Duodenal mucosa (tissue), 2 donors: ENCODE data around the gene SLC38A11.

Experiments
- H3K27ac ChIP-seq: one replicate; pipeline ENCODE4 v1.7.0; 2013; ENCODE audit warnings: low read depth, low read length
- H3K27me3 ChIP-seq, 2 donors: one replicate each; pipeline ENCODE4 v1.7.0; 2013; ENCODE audit warnings: low read length in 2 of 2, control low read depth in 1 of 2; ENCODE audit not compliant: insufficient read depth in 2 of 2, control insufficient read depth in 1 of 2
- H3K36me3 ChIP-seq, 2 donors: one replicate each; pipeline ENCODE4 v1.7.0; 2013; ENCODE audit warnings: low read length in 2 of 2, control low read depth in 1 of 2; ENCODE audit not compliant: insufficient read depth in 2 of 2, control insufficient read depth in 1 of 2
- H3K4me1 ChIP-seq, 2 donors: one replicate each; pipeline ENCODE4 v1.7.0; 2013; ENCODE audit warnings: low read length in 2 of 2, control low read depth in 1 of 2; ENCODE audit not compliant: insufficient read depth in 2 of 2, control insufficient read depth in 1 of 2
- H3K4me3 ChIP-seq, 2 donors: one replicate each; pipeline ENCODE4 v1.7.0; 2013; ENCODE audit warnings: low read length in 2 of 2, low read depth in 1 of 2
- H3K9ac ChIP-seq, 2 donors: one replicate each; pipeline ENCODE4 v1.7.0; 2013; ENCODE audit warnings: low read length in 2 of 2, low read depth in 1 of 2
- H3K9me3 ChIP-seq, 2 donors: one replicate each; pipeline ENCODE4 v1.7.0; 2013; ENCODE audit warnings: low read length in 2 of 2, control low read depth in 1 of 2; ENCODE audit not compliant: control insufficient read depth in 1 of 2

SLC38A11 gene

GRCh38 chr2:164920430-164920829 is 34.9 kb downstream of the SLC38A11 start:
- Histone ChIP-seq H3K9ac (no peak overlapping the region), H3K27ac (no peak overlapping the region), H3K4me1 (no peaks in the 10 kb centered on the region), H3K27me3 (no peaks in the 10 kb centered on the region), H3K4me3 (no peak overlapping the region), H3K9me3 (no peaks in the 10 kb centered on the region), H3K36me3 (no peaks in the 10 kb centered on the region)

DNA sequence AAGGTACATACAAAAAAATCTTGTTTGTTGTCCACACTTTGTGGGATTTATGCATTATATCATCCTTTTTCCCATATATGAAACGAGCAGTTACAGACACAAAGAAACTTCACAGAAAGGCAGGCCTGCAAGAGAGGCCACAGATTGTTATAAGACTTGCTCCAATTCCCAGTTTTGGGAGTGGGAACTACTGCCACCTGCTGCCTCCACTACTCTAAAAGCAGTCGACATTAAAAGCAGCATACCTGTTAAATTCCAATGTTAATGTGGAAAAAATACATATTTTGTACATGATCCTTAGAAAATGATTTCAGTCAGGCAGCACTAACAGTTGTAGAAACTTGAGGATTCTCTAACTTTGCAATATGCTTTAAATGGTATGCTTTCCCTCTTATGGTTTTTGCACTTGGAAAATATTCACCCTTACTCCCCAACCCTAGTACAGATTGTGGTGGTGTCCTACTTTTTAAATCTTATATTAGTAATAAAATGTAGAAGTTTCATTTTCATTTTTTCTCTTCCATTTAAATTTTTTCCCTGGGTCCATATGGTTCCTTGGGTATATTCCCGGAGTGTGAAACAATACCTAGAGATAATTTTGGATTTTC is 37.9 kb downstream of the SLC38A11 start:
- H3K4me1 ChIP-seq, result peaks cover 0 to 11% of the 10 kb centered on the region in 2 donors
- H3K9ac ChIP-seq, result no peak overlapping the region
- H3K27ac ChIP-seq, result no peak overlapping the region

GRCh38 chr2:164915566-164915965 is 39.8 kb downstream of the SLC38A11 start:
- Histone ChIP-seq H3K27me3 (no peaks in the 10 kb centered on the region), H3K9ac (no peak overlapping the region), H3K4me1 (peaks cover under 1 to 13% of the 10 kb centered on the region in 2 donors), H3K4me3 (no peak overlapping the region), H3K36me3 (no peaks in the 10 kb centered on the region), H3K27ac (no peak overlapping the region), H3K9me3 (no peaks in the 10 kb centered on the region)

More for the DNA sequence above, 37.9 kb downstream of the SLC38A11 start:
- H3K36me3 ChIP-seq, result no peaks in the 10 kb centered on the region
- no peak overlapping the region for H3K4me3 ChIP-seq
- no peaks in the 10 kb centered on the region for H3K27me3 ChIP-seq
- H3K9me3 ChIP-seq, result no peaks in the 10 kb centered on the region

DNA sequence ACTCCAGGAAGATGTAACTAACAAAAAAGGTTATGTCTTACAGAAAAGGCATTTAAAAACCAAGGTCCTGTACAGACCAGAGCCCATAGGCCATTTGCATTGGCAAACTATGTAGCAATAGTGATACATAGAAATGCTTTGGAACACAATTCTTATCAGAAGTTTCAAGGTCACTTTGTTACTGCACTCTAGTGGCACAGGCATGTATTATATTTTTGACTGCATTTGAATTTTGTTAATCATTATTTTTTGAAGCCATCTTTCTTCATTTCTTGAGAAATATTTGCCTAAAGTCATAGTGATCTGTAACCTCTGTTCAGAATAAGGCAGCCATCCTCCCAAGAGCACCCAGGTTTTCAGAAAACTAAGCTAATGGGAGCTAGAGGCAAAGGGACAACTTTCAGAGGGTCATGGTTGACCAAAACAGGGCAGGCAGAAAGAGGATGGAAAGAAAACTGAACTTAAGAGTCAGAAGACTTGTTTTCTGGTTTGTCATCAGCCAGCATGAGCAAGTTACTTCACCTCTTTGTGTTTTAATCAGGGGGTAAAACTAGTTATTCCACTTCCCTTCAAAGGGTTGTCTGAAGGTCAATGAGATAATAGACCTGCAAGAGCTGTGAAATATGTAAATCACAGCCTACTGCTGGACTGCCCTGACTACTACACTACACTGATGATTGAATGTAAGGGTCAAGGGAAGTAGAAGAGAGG is 41.5 kb downstream of the SLC38A11 start:
- no peaks in the 10 kb centered on the region for H3K9me3 ChIP-seq
- H3K9ac ChIP-seq, result no peak overlapping the region
- no peaks in the 10 kb centered on the region for H3K27me3 ChIP-seq
- H3K4me3 ChIP-seq, result no peak overlapping the region
- no peaks in the 10 kb centered on the region for H3K36me3 ChIP-seq
- H3K27ac ChIP-seq, result no peak overlapping the region
- H3K4me1 ChIP-seq, result peaks cover 15 to 31% of the 10 kb centered on the region in 2 donors

DNA sequence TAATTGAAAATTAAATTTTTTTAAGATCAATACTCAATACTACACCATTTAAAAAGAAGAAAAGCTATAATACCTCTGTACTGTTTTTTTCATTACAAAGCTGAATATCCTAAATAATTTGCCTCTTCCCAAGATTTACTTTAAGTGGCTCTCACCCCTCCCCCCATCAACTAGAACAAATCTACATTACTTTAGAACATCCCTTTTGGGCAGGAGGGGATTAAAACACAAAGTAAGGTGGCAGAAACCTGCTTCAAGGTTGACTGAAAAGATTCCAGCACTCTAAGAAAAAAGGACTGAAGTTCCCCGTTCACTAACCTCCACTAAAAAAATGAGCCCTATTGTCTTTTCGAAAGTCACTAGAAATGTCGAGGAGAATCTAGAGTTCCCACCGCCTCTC is 42.3 kb downstream of the SLC38A11 start:
- Histone ChIP-seq H3K4me1 (peaks cover 15 to 34% of the 10 kb centered on the region in 2 donors), H3K9ac (no peak overlapping the region), H3K27ac (no peak overlapping the region), H3K9me3 (no peaks in the 10 kb centered on the region), H3K4me3 (no peak overlapping the region), H3K36me3 (no peaks in the 10 kb centered on the region), H3K27me3 (no peaks in the 10 kb centered on the region)

- no peak overlapping the region for H3K4me3 ChIP-seq
- H3K4me1 ChIP-seq, result peaks cover 15 to 34% of the 10 kb centered on the region in 2 donors
- H3K36me3 ChIP-seq, result no peaks in the 10 kb centered on the region
- no peak overlapping the region for H3K9ac ChIP-seq
- H3K9me3 ChIP-seq, result no peaks in the 10 kb centered on the region
- H3K27me3 ChIP-seq, result no peaks in the 10 kb centered on the region
- no peak overlapping the region for H3K27ac ChIP-seq
Measured at GRCh38 chr2:164911832-164912231, 43.5 kb downstream of the SLC38A11 start.

GRCh38 chr2:164910101-164910899 is 45.0 kb downstream of the SLC38A11 start:
- no peaks in the 10 kb centered on the region for H3K36me3 ChIP-seq
- no peak overlapping the region for H3K4me3 ChIP-seq
- H3K9me3 ChIP-seq, result no peaks in the 10 kb centered on the region
- no peak overlapping the region for H3K27ac ChIP-seq
- no peaks in the 10 kb centered on the region for H3K27me3 ChIP-seq
- no peak overlapping the region for H3K9ac ChIP-seq
- H3K4me1 ChIP-seq, result peaks cover 15 to 34% of the 10 kb centered on the region in 2 donors

- Histone ChIP-seq H3K9ac (no peak overlapping the region), H3K9me3 (no peaks in the 10 kb centered on the region), H3K36me3 (no peaks in the 10 kb centered on the region), H3K4me3 (no peak overlapping the region), H3K27ac (no peak overlapping the region), H3K4me1 (peaks cover 15 to 23% of the 10 kb centered on the region in 2 donors), H3K27me3 (no peaks in the 10 kb centered on the region)
Measured at GRCh38 chr2:164906947-164907346, 48.4 kb downstream of the SLC38A11 start.

DNA sequence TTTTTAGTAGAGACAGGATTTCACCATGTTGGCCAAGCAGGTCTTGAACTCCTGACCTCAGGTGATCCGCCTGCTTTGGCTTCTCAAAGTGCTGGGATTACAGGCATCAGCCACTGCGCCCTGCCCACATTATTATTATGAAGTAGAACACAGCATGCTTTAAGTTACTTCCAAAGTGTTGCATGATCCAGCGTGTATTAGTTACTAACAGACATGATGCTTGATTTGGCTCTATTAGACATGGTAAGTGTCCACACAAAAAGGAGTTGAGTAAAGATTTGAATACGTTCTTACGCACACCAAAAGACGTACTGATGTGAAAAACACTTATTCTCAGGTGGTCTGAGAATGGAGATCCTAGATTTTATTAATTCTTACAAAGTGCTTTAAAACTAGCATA is 50.0 kb downstream of the SLC38A11 start:
- no peaks in the 10 kb centered on the region for H3K36me3 ChIP-seq
- H3K27ac ChIP-seq, result no peak overlapping the region

GRCh38 chr2:164903951-164904350 is 51.4 kb downstream of the SLC38A11 start:
- Histone ChIP-seq H3K27ac (no peak overlapping the region), H3K27me3 (no peaks in the 10 kb centered on the region), H3K4me3 (no peak overlapping the region), H3K4me1 (peaks cover 0 to 5% of the 10 kb centered on the region in 2 donors), H3K9ac (no peak overlapping the region), H3K36me3 (no peaks in the 10 kb centered on the region), H3K9me3 (no peaks in the 10 kb centered on the region)

More for the DNA sequence above, 50.0 kb downstream of the SLC38A11 start:
- Histone ChIP-seq H3K4me3 (no peak overlapping the region), H3K4me1 (peaks cover 12 to 19% of the 10 kb centered on the region in 2 donors), H3K9ac (no peak overlapping the region), H3K27me3 (no peaks in the 10 kb centered on the region), H3K9me3 (no peaks in the 10 kb centered on the region)
